GM23338 (cell line): ENCODE data around the gene USP7. TPM values are rescaled to one million over a fixed set of nuclear protein-coding genes. Genes with fewer than 3 reads are reported as not detected.

ENCODE experiments used
- EZH2 ChIP-seq: fragments of 200-600 bp; sonication (generic); IDR thresholded peaks from one replicate; pipeline ENCODE4 v1.8.0; 2017; ENCODE audit warnings: antibody characterized with exemption, mild to moderate bottlenecking, low read depth; ENCODE audit not compliant: unreplicated experiment
- EZH2phosphoT487 ChIP-seq: fragments of 200-600 bp; sonication (generic); IDR thresholded peaks from one replicate; pipeline ENCODE4 v1.8.1; 2018; ENCODE audit warnings: antibody characterized with exemption; ENCODE audit not compliant: unreplicated experiment
- REST ChIP-seq: IDR thresholded peaks from one replicate; pipeline ENCODE4 v1.6.1; 2018; ENCODE audit warnings: antibody characterized with exemption; ENCODE audit not compliant: unreplicated experiment
- STAT1 ChIP-seq: IDR thresholded peaks from one replicate; pipeline ENCODE4 v1.6.1; 2016; ENCODE audit warnings: antibody characterized with exemption; ENCODE audit not compliant: unreplicated experiment
- ZNF331 ChIP-seq: fragments of 250-450 bp; sonication (Bioruptor Pico); IDR thresholded peaks from 2 replicates; pipeline ENCODE4 v1.5.0; 2020; ENCODE audit warnings: low read depth, mild to moderate bottlenecking, moderate library complexity
- ZNF462 ChIP-seq: fragments of 250-450 bp; sonication (Bioruptor Pico); IDR thresholded peaks from 2 replicates; pipeline ENCODE4 v1.5.0; 2020; ENCODE audit warnings: mild to moderate bottlenecking, moderate library complexity
- polyA plus RNA-seq: library from polyadenylated mRNA; unstranded; fragments of >200 nt; fragmentation: Nextera tagmentation; extraction: Ambion mirVana; gene quantifications from 2 replicates; pipeline ENCODE4 v1.2.1, GENCODE V29; 2016
- total RNA-seq: library from RNA; depleted of rRNA; stranded (reverse); fragments of >200 nt; shearing (Covaris generic); gene quantifications from 2 replicates; pipeline ENCODE4 v1.2.3, GENCODE V29; 2014

Gene USP7
- total and polyA plus RNA-seq, 2 experiments from 2014 or later: 42.3 to 130 TPM

GRCh38 chr16:8893976-8894690, 69.6 kb downstream of the USP7 start (continued):
- TF ChIP-seq REST (no peak), STAT1 (no peak), ZNF462 (CRISPR knock-in tag) (no peak), EZH2phosphoT487 (no peak), ZNF331 (CRISPR knock-in tag) (no peak), EZH2 (no peak)
